H9 (cell line): ENCODE measurements around the gene TTC39A. TPM values are rescaled to one million over a fixed set of nuclear protein-coding genes. Genes with fewer than 3 reads are reported as not detected.

Source experiments
- DNase-seq: peaks from one replicate; pipeline ENCODE4 v3.0.0-alpha.2; 2017
- H2AFZ ChIP-seq: one replicate; pipeline ENCODE4 v1.6.1; 2013; ENCODE audit warnings: mild to moderate bottlenecking, low read length, control low read depth, moderate library complexity
- H2AK5ac ChIP-seq: 2 replicates; pipeline ENCODE4 v1.6.1; 2013; ENCODE audit warnings: low read length, control low read depth, mixed read lengths; ENCODE audit not compliant: insufficient read length
- H2BK120ac ChIP-seq: one replicate; pipeline ENCODE4 v1.6.1; 2013; ENCODE audit warnings: low read depth, mild to moderate bottlenecking, low read length, control low read depth, inconsistent platforms; ENCODE audit not compliant: poor library complexity, severe bottlenecking
- H2BK12ac ChIP-seq: 2 replicates; pipeline ENCODE4 v1.6.1; 2013; ENCODE audit warnings: low read length, control low read depth, mixed read lengths, low read depth; ENCODE audit not compliant: insufficient read length
- H2BK15ac ChIP-seq: 2 replicates; pipeline ENCODE4 v1.6.1; 2013; ENCODE audit warnings: low read depth, low read length, control low read depth
- H2BK20ac ChIP-seq: one replicate; pipeline ENCODE4 v1.6.1; 2013; ENCODE audit warnings: low read depth, mild to moderate bottlenecking, low read length, control low read depth, inconsistent platforms; ENCODE audit not compliant: poor library complexity, severe bottlenecking
- H2BK5ac ChIP-seq: 2 replicates; pipeline ENCODE4 v1.6.1; 2013; ENCODE audit warnings: low read length, control low read depth, mixed read lengths; ENCODE audit not compliant: insufficient read length
- H3K14ac ChIP-seq: 2 replicates; pipeline ENCODE4 v1.6.1; 2013; ENCODE audit warnings: low read length, control low read depth; ENCODE audit not compliant: insufficient read depth
- H3K18ac ChIP-seq: 2 replicates; pipeline ENCODE4 v1.6.1; 2013; ENCODE audit warnings: low read depth, mild to moderate bottlenecking, mixed read lengths, low read length, control low read depth; ENCODE audit not compliant: insufficient read length
- H3K23ac ChIP-seq: 2 replicates; pipeline ENCODE4 v1.6.1; 2013; ENCODE audit warnings: low read length, control low read depth, mixed read lengths, low read depth; ENCODE audit not compliant: insufficient read length
- H3K23me2 ChIP-seq: 2 replicates; pipeline ENCODE4 v1.6.1; 2013; ENCODE audit warnings: low read depth, mild to moderate bottlenecking, mixed read lengths, low read length, control low read depth; ENCODE audit not compliant: insufficient read length, poor library complexity, severe bottlenecking
- H3K27ac ChIP-seq: 2 replicates; pipeline ENCODE4 v1.5.1; 2013; ENCODE audit warnings: low read length, control low read depth, mixed read lengths, low read depth; ENCODE audit not compliant: insufficient read length
- H3K27me3 ChIP-seq: 2 replicates; pipeline ENCODE4 v1.6.1; 2013; ENCODE audit warnings: low read length, control low read depth, inconsistent platforms; ENCODE audit not compliant: insufficient read depth
- H3K4ac ChIP-seq: 2 replicates; pipeline ENCODE4 v1.6.1; 2013; ENCODE audit warnings: low read depth, mild to moderate bottlenecking, control low read depth, inconsistent platforms, low read length, moderate library complexity
- H3K4me1 ChIP-seq: 2 replicates; pipeline ENCODE4 v1.6.1; 2013; ENCODE audit warnings: low read length, control low read depth, inconsistent platforms; ENCODE audit not compliant: insufficient read depth
- H3K4me2 ChIP-seq: 2 replicates; pipeline ENCODE4 v1.6.1; 2013; ENCODE audit warnings: low read length, control low read depth, mixed read lengths; ENCODE audit not compliant: insufficient read length, insufficient read depth
- H3K56ac ChIP-seq: 2 replicates; pipeline ENCODE4 v1.6.1; 2013; ENCODE audit warnings: low read depth, mild to moderate bottlenecking, mixed read lengths, low read length, control low read depth; ENCODE audit not compliant: insufficient read length
- H3K79me1 ChIP-seq: 2 replicates; pipeline ENCODE4 v1.6.1; 2013; ENCODE audit warnings: low read depth, mild to moderate bottlenecking, moderate library complexity, low read length, control low read depth, inconsistent platforms; ENCODE audit not compliant: insufficient read depth, poor library complexity, severe bottlenecking
- H3K79me2 ChIP-seq: 2 replicates; pipeline ENCODE4 v1.6.1; 2013; ENCODE audit warnings: low read length, control low read depth, inconsistent platforms; ENCODE audit not compliant: insufficient read depth
- H3K9ac ChIP-seq: 2 replicates; pipeline ENCODE4 v1.6.1; 2013; ENCODE audit warnings: low read length, control low read depth, mixed read lengths; ENCODE audit not compliant: insufficient read length; ENCODE audit errors: extremely low read depth
- H3K9me3 ChIP-seq: one replicate; pipeline ENCODE4 v1.6.1; 2013; ENCODE audit warnings: low read depth, low read length, inconsistent platforms; ENCODE audit not compliant: control insufficient read depth
- H3T11ph ChIP-seq: one replicate; pipeline ENCODE4 v1.6.1; 2013; ENCODE audit warnings: mild to moderate bottlenecking, low read length, control low read depth, inconsistent platforms
- H4K20me1 ChIP-seq: one replicate; pipeline ENCODE4 v1.6.1; 2013; ENCODE audit not compliant: control insufficient read depth, insufficient read length, insufficient read depth
- H4K5ac ChIP-seq: 2 replicates; pipeline ENCODE4 v1.6.1; 2013; ENCODE audit warnings: low read depth, mild to moderate bottlenecking, mixed read lengths, low read length, control low read depth; ENCODE audit not compliant: insufficient read length
- H4K8ac ChIP-seq: replicated peaks from 2 replicates; pipeline ENCODE4 v1.6.1; 2013; ENCODE audit warnings: low read length, control low read depth, mixed read lengths, low read depth; ENCODE audit not compliant: insufficient read length
- H4K91ac ChIP-seq: 2 replicates; pipeline ENCODE4 v1.6.1; 2013; ENCODE audit warnings: low read depth, mild to moderate bottlenecking, moderate library complexity, mixed read lengths, low read length, control low read depth; ENCODE audit not compliant: insufficient read length
- H3K27ac Mint-ChIP-seq, 3 experiments: 2 replicates in 2 of 3; 3 replicates in 1 of 3; pipeline ENCODE4 v1.8.0; 2020 to 2021; ENCODE audit warnings: mixed read lengths in 3 of 3, mild to moderate bottlenecking in 1 of 3, moderate library complexity in 1 of 3
- H3K27me3 Mint-ChIP-seq: 2 replicates; pipeline ENCODE4 v1.8.0; 2021; ENCODE audit warnings: low read depth, mild to moderate bottlenecking, moderate library complexity, mixed read lengths
- H3K36me3 Mint-ChIP-seq, 3 experiments: 2 replicates in 2 of 3; 3 replicates in 1 of 3; pipeline ENCODE4 v1.8.0; 2020 to 2021; ENCODE audit warnings: low read depth in 3 of 3, mixed read lengths in 3 of 3; ENCODE audit not compliant: insufficient read depth in 1 of 3
- H3K4me1 Mint-ChIP-seq, 2 experiments: 2 replicates each; pipeline ENCODE4 v1.8.0; 2020; ENCODE audit warnings: mixed read lengths in 2 of 2
- H3K4me3 Mint-ChIP-seq, 2 experiments: 2 replicates in 1 of 2; 3 replicates in 1 of 2; pipeline ENCODE4 v1.8.0; 2020 to 2021; ENCODE audit warnings: mild to moderate bottlenecking in 2 of 2, mixed read lengths in 2 of 2, moderate library complexity in 1 of 2
- H3K9me3 Mint-ChIP-seq, 2 experiments: 2 replicates in 1 of 2; 3 replicates in 1 of 2; pipeline ENCODE4 v1.8.0; 2020; ENCODE audit warnings: mild to moderate bottlenecking in 2 of 2, mixed read lengths in 2 of 2, moderate library complexity in 1 of 2
- WGBS: extraction: QIAGEN DNeasy Blood & Tissue Kit; methylation state at CpG from one replicate; pipeline ENCODE4 v1.1.7; 2013; ENCODE audit warnings: missing lambda C conversion rate, low lambda C conversion rate, mixed read lengths; ENCODE audit not compliant: insufficient read length; ENCODE audit errors: extremely low coverage; 5-methylcytosine and 5-hydroxymethylcytosine counted together
- total RNA-seq: library from RNA; stranded (reverse); gene quantifications from 2 replicates; pipeline ENCODE4 v1.2.1, GENCODE V29; 2021
- TF ChIP-seq, protein P1 (sequence below): fragments of 200-600 bp; sonication (generic); conservative IDR thresholded peaks from 3 replicates; pipeline ENCODE4 v1.8.0; 2021; ENCODE audit warnings: antibody characterized with exemption, mild to moderate bottlenecking

Gene TTC39A
- total RNA-seq, 1 experiment from 2014 or later: 7.7 TPM

DNA sequence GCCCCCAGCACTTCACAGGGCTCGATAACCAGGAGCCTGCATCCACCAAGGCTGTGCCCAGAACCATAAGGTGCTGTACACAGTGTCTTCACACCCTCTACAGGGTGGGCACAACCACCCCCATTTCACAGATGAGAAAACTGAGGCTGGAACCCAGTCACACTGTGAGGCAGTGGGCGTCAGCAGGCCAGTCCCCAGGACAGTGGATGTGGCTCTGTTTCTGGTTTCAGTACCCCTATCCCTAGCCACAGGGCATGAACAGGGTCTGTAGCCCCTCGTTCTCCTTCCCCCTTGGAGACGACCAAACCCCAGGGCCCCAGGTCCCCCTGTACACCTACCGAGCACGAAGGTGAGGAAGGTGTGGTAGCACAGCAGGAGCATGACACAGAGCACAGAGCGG, 27.6 kb downstream of the TTC39A start:
- Histone ChIP-seq H4K20me1 (no peaks in the 10 kb centered on the region), H2AFZ (no peak overlapping the region), H3K27ac (no peak overlapping the region), H3K4ac (no peak overlapping the region), H4K5ac (no peak overlapping the region), H4K91ac (no peak overlapping the region), H2BK5ac (no peak overlapping the region), H3K23me2 (no peaks in the 10 kb centered on the region), H2BK20ac (no peak overlapping the region), H3K18ac (no peak overlapping the region), H2BK12ac (no peak overlapping the region), H3K9me3 (no peaks in the 10 kb centered on the region), H3K79me1 (no peaks in the 10 kb centered on the region), H3K23ac (no peak overlapping the region), H2BK15ac (no peak overlapping the region), H3K4me1 (no peaks in the 10 kb centered on the region), H3K56ac (no peak overlapping the region), H2BK120ac (no peak overlapping the region), H3K79me2 (no peaks in the 10 kb centered on the region), H4K8ac (no peak overlapping the region), H2AK5ac (no peak overlapping the region), H3K4me2 (no peak overlapping the region), H3T11ph (no peak overlapping the region), H3K9ac (no peak overlapping the region), H3K27me3 (no peaks in the 10 kb centered on the region), H3K14ac (no peak overlapping the region)
- Mint-ChIP-seq H3K27me3 (peaks cover 5% of the 10 kb centered on the region), H3K4me1 (peaks cover 3 to 12% of the 10 kb centered on the region in 2 experiments; a peak in 1 of 4 replicates), H3K27ac (no peak overlapping the region), H3K9me3 (no peaks in the 10 kb centered on the region; a peak in 2 of 5 replicates), H3K36me3 (no peaks in the 10 kb centered on the region; a peak in 1 of 7 replicates), H3K4me3 (no peak overlapping the region; a peak in 1 of 5 replicates)
- WGBS: no CpG with 5 or more reads among the region's 7 CpGs
- no peak for DNase-seq
- TF ChIP-seq, protein P1, sequence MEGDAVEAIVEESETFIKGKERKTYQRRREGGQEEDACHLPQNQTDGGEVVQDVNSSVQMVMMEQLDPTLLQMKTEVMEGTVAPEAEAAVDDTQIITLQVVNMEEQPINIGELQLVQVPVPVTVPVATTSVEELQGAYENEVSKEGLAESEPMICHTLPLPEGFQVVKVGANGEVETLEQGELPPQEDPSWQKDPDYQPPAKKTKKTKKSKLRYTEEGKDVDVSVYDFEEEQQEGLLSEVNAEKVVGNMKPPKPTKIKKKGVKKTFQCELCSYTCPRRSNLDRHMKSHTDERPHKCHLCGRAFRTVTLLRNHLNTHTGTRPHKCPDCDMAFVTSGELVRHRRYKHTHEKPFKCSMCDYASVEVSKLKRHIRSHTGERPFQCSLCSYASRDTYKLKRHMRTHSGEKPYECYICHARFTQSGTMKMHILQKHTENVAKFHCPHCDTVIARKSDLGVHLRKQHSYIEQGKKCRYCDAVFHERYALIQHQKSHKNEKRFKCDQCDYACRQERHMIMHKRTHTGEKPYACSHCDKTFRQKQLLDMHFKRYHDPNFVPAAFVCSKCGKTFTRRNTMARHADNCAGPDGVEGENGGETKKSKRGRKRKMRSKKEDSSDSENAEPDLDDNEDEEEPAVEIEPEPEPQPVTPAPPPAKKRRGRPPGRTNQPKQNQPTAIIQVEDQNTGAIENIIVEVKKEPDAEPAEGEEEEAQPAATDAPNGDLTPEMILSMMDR: no peak
